ENCODE measurements around the gene PPL. TPM values are rescaled to one million over a fixed set of nuclear protein-coding genes. Genes with fewer than 3 reads are reported as not detected.

The PPL gene
- total and polyA plus RNA-seq, 2 of the 13 experiments (the other 11 are each of a cell fraction or from before 2014, with no cell fraction given), result 5.7 to 6.6 TPM

DNA sequence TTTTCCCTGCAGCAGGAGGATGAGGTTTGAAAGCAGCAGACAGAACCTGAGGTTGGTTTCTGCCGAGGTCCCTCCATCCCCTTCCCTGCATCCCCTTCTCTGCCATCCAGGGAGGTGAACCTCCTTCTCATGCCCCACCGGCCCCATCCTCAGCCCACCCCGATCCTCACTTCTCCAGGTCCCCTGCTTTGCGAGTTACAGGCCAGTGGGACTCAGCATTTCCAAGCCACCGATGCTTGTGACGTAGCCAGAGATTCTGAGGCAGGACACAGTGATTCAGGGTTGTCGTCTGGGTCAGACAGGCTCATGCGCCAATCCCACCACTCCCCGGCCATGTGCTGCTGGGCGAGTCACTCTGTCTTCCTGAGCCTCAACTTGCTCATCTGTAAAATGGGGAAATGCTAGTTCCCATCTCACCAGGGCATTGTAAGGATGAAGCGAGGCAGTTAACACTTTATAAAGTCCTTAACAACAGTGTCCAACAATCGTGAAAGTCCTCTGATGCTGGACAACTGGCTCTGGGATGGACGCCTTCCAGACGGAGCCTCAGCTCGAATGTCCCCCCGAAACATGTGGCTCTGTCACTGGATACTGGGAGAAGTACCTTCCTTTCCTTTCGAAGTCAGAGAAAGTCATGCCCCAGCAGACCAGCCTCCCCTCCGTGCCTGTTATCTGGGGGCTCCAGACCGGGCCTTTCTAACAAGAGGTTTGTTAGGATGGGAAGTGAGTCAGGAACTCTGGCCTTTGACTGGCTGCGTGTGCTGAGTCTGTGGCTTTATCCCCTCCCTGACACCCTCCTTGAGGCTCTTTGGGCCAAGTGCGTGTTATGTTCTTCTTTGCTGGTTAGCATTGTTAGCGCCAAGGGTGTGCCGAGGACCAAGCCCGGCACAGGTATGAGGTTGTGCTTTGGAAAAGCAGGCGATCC is 43.0 kb upstream of the PPL start:
- in situ Hi-C loops (cut with HindIII; ENCODE audit: extremely low pct_ligation_motif_present, low pct_unique_long_range_greater_than_20kb) (no loop called here), intact Hi-C loops (cut with micrococcal nuclease; ENCODE audit: unreplicated experiment) (no loop called here)
- BruUV-seq (replicated peaks), result no TSS peak
- FAIRE-seq, result no peak
- no peak overlapping the region for H3K4me2 ChIP-seq (ENCODE audit: low read depth, low read length)
- TF ChIP-seq CHD4 (IDR thresholded peaks at IDR 0.05; ENCODE audit: borderline replicate concordance, low read length), result peak; percentile 45; the same call in 1 of the 2 replicates
- no peak for TF ChIP-seq ZNF770 (CRISPR knock-in tag; IDR thresholded peaks at IDR 0.05)
- peak; percentile 96 for TF ChIP-seq ZNF629 (CRISPR knock-in tag; conservative IDR thresholded peaks at IDR 0.05)
- TF ChIP-seq ADNP (CRISPR knock-in tag; IDR thresholded peaks at IDR 0.05), result 0 out of 2 replicates have a peak, but pooled peaks have one; percentile 43
- TF ChIP-seq, protein P1, sequence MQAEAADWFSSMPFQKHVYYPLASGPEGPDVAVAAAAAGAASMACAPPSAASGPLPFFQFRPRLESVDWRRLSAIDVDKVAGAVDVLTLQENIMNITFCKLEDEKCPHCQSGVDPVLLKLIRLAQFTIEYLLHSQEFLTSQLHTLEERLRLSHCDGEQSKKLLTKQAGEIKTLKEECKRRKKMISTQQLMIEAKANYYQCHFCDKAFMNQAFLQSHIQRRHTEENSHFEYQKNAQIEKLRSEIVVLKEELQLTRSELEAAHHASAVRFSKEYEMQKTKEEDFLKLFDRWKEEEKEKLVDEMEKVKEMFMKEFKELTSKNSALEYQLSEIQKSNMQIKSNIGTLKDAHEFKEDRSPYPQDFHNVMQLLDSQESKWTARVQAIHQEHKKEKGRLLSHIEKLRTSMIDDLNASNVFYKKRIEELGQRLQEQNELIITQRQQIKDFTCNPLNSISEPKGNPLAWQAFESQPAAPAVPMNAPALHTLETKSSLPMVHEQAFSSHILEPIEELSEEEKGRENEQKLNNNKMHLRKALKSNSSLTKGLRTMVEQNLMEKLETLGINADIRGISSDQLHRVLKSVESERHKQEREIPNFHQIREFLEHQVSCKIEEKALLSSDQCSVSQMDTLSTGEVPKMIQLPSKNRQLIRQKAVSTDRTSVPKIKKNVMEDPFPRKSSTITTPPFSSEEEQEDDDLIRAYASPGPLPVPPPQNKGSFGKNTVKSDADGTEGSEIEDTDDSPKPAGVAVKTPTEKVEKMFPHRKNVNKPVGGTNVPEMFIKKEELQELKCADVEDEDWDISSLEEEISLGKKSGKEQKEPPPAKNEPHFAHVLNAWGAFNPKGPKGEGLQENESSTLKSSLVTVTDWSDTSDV (CRISPR knock-in tag; IDR thresholded peaks at IDR 0.05), result 0 out of 2 replicates have a peak, but pooled peaks have one; percentile 28
- peak; percentile 92 for TF ChIP-seq ZMYM3 (CRISPR knock-in tag; IDR thresholded peaks at IDR 0.05)
- TF ChIP-seq, protein P2, sequence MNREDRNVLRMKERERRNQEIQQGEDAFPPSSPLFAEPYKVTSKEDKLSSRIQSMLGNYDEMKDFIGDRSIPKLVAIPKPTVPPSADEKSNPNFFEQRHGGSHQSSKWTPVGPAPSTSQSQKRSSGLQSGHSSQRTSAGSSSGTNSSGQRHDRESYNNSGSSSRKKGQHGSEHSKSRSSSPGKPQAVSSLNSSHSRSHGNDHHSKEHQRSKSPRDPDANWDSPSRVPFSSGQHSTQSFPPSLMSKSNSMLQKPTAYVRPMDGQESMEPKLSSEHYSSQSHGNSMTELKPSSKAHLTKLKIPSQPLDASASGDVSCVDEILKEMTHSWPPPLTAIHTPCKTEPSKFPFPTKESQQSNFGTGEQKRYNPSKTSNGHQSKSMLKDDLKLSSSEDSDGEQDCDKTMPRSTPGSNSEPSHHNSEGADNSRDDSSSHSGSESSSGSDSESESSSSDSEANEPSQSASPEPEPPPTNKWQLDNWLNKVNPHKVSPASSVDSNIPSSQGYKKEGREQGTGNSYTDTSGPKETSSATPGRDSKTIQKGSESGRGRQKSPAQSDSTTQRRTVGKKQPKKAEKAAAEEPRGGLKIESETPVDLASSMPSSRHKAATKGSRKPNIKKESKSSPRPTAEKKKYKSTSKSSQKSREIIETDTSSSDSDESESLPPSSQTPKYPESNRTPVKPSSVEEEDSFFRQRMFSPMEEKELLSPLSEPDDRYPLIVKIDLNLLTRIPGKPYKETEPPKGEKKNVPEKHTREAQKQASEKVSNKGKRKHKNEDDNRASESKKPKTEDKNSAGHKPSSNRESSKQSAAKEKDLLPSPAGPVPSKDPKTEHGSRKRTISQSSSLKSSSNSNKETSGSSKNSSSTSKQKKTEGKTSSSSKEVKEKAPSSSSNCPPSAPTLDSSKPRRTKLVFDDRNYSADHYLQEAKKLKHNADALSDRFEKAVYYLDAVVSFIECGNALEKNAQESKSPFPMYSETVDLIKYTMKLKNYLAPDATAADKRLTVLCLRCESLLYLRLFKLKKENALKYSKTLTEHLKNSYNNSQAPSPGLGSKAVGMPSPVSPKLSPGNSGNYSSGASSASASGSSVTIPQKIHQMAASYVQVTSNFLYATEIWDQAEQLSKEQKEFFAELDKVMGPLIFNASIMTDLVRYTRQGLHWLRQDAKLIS (CRISPR knock-in tag; IDR thresholded peaks at IDR 0.05), result no peak
- TF ChIP-seq ZNF496 (CRISPR knock-in tag; IDR thresholded peaks at IDR 0.05; ENCODE audit: insufficient replicate concordance), result no peak
- DNase-seq (ENCODE audit: low spot score), result no peak
- H3K27ac ChIP-seq (ENCODE audit: extremely low read length, insufficient read depth, low read length), result no peak overlapping the region
- ChIA-PET CTCF (ENCODE audit: low intra/inter-chr PET ratio, low total read pairs) (no interaction called here), POLR2A (no interaction called here)
- no peaks in the 10 kb centered on the region for H3K9me3 ChIP-seq (ENCODE audit: low read length)
- H3K9ac ChIP-seq (ENCODE audit: insufficient read depth, low read depth, low read length), result no peak overlapping the region
- H4K20me1 ChIP-seq (ENCODE audit: insufficient read depth, low read length), result no peaks in the 10 kb centered on the region
- no peak overlapping the region for H2AFZ ChIP-seq (ENCODE audit: low read length)
- no peak for ATAC-seq
- peaks cover 12% of the 10 kb centered on the region for H3K4me1 ChIP-seq (ENCODE audit: insufficient read depth, low read length)
- no peaks in the 10 kb centered on the region for H3K79me2 ChIP-seq (ENCODE audit: insufficient read depth, low read length)
- no peaks in the 10 kb centered on the region for H3K36me3 ChIP-seq (replicated peaks in 1 of 2; ENCODE audit: control insufficient read depth in 1 of 2, insufficient read depth in 2 of 2, low read length in 2 of 2)
- H3K27me3 ChIP-seq (ENCODE audit: control insufficient read depth in 1 of 2, insufficient read depth in 2 of 2, low read length in 2 of 2), result peaks cover 5 to 33% of the 10 kb centered on the region in 2 experiments; a peak in 4 of 5 replicates
- 44% methylated on average over 25 of the region's 25 CpGs for WGBS (ENCODE audit: low lambda C conversion rate)
- no peak overlapping the region for H3K4me3 ChIP-seq (replicated peaks in 1 of 3; ENCODE audit: insufficient read depth in 1 of 3, low read depth in 2 of 3, low read length in 3 of 3)

All from HepG2 (cell line).